ENCODE data around the gene HYAL4.

DNA sequence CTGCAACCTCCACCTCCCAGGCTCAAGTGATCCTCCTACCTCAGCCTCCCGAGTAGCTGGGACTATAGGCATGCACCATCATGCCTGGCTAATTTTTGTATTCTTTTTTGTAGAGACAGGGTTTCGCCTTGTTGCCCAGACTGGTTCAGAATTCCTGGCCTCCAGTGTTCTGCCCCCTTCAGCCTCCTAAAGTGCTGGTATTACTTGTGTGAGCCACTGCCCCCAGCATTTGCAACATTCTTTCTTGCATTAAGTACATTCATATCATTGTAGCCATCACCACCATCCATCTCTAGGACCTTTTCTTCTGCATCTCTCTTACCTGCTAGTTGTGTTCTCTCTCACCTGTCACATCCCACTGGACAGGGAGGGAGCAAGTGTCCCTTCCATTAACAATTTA, 35.5 kb upstream of the HYAL4 start:
- TF ChIP-seq, protein P1, sequence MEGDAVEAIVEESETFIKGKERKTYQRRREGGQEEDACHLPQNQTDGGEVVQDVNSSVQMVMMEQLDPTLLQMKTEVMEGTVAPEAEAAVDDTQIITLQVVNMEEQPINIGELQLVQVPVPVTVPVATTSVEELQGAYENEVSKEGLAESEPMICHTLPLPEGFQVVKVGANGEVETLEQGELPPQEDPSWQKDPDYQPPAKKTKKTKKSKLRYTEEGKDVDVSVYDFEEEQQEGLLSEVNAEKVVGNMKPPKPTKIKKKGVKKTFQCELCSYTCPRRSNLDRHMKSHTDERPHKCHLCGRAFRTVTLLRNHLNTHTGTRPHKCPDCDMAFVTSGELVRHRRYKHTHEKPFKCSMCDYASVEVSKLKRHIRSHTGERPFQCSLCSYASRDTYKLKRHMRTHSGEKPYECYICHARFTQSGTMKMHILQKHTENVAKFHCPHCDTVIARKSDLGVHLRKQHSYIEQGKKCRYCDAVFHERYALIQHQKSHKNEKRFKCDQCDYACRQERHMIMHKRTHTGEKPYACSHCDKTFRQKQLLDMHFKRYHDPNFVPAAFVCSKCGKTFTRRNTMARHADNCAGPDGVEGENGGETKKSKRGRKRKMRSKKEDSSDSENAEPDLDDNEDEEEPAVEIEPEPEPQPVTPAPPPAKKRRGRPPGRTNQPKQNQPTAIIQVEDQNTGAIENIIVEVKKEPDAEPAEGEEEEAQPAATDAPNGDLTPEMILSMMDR (IDR thresholded peaks at IDR 0.05), result no peak
- TF ChIP-seq POLR2AphosphoS5 (IDR thresholded peaks at IDR 0.05) (no peak), POLR2A (IDR thresholded peaks at IDR 0.05) (no peak)
